ENCODE measurements around the gene IGFBP3.

The IGFBP3 gene

GRCh38 chr7:45923290-45923689 is 2.2 kb upstream of the IGFBP3 start:
- DNase-seq (ENCODE audit: low read depth in 2 of 3, low spot score in 1 of 3): peak in 2 of 3 donors; percentile 51 to 52

DNA sequence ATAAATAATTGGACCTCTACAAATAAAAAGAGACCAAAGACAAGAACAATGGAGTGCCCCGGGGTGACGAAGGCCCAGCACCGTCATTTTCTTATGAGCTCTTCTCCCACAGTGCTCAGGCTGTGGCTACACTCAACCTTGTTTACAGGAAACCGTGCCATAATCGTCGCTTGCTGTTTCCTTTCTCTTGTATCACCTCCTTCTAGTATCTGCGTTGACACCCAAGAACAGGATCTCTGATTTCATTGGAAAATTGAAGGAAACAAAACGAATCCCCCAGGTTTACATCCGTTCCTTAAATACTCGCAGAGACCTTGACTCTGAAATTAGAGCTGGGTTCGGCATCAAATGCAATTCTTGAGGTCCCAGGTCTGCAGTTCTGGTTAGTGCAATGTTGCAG is 1.7 kb upstream of the IGFBP3 start:
- no peak for DNase-seq (ENCODE audit: low read depth in 2 of 3, low spot score in 1 of 3)

GRCh38 chr7:45921699-45922519 is 837 bp upstream of the IGFBP3 start:
- DNase-seq (ENCODE audit: low read depth in 2 of 3, low spot score in 1 of 3): no peak

DNA sequence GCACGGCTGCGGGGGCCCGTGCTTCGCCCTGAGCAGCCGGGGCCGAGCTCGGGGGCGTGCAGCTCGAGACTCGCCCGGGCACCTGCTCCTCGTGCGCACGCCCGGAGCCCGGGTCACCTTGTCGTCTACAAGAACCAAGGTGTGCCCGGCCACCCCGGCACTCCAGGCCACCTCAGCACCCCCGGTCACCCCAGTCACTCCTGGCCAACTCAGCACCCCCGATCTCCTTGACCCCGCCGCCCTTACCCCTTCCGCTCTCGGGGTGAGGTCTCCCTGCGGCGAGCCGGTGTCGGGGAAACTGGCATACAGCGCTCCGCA is 268 bp upstream of the IGFBP3 start:
- DNase-seq (ENCODE audit: low read depth in 2 of 3, low spot score in 1 of 3): no peak

- no peak for DNase-seq (ENCODE audit: low read depth in 2 of 3, low spot score in 1 of 3)
Observed at GRCh38 chr7:45919993-45920459, 1.0 kb downstream of the IGFBP3 start.

GRCh38 chr7:45919231-45919784 is 1.8 kb downstream of the IGFBP3 start:
- no peak for DNase-seq (ENCODE audit: low read depth in 2 of 3, low spot score in 1 of 3)

- DNase-seq (ENCODE audit: low read depth in 2 of 3, low spot score in 1 of 3): no peak
Observed at GRCh38 chr7:45918556-45918955, 2.5 kb downstream of the IGFBP3 start.

DNA sequence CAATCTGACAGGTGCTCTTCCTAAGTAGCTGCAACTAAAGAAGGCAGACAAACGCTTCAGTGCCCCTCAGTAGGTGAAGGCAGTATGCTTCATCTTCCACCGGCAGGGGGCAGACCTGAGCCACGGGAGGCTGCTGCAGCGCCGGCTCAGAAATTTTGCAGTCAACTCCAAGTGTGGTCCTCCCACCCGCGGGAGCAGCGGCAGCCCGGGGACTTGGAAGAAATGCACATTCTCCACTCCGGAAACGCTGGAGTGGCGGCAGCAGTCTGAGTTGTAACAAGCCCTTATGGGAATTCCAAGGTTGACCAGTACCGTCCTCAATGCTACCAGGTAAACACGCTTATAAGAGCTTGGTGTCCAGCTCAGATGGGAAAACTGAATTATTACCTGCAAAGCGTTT is 3.4 kb downstream of the IGFBP3 start:
- peak; percentile 59 to 78 (median 64) for DNase-seq (ENCODE audit: low read depth in 2 of 3, low spot score in 1 of 3)

DNA sequence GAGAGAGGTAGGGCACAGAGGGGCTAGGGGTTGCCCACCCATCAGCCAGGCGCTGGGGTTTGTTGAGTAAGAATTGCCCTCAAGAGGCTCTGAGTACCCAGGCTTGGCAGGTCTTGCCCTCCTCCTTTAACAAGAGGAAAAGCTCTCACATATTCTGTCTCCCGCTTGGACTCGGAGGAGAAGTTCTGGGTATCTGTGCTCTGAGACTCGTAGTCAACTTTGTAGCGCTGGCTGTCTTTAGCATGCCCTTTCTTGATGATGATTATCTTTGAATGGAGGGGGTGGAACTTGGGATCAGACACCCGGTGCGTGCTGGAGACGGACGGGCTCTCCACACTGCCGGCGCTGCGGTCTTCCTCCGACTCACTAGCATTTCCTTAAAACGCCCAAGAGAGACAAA is 4.0 kb downstream of the IGFBP3 start:
- DNase-seq (ENCODE audit: low read depth in 2 of 3, low spot score in 1 of 3): no peak

DNA sequence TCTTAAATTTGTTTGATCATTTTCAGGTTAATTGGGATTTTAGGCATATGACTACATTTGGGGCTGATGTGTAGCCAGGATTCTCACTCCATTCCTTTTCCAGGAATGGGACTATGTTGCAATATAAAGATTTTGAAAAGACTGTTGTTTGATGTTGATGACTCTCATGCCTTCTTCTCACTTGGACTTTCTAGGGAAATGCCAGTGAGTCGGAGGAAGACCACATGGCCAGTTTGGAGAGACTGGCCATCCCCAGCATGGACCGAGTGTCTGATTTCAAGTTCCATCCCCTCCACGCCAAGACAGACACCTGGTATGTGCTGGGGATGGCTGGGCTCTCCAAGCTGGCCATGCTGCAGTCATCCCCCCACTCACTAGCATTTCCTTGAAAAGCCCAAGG is 5.5 kb downstream of the IGFBP3 start:
- DNase-seq (ENCODE audit: low read depth in 2 of 3, low spot score in 1 of 3): no peak

GRCh38 chr7:45914911-45915310 is 6.2 kb downstream of the IGFBP3 start:
- DNase-seq (ENCODE audit: low read depth in 2 of 3, low spot score in 1 of 3): no peak

GRCh38 chr7:45912972-45913371 is 8.1 kb downstream of the IGFBP3 start:
- DNase-seq (ENCODE audit: low read depth in 2 of 3, low spot score in 1 of 3): no peak

DNA sequence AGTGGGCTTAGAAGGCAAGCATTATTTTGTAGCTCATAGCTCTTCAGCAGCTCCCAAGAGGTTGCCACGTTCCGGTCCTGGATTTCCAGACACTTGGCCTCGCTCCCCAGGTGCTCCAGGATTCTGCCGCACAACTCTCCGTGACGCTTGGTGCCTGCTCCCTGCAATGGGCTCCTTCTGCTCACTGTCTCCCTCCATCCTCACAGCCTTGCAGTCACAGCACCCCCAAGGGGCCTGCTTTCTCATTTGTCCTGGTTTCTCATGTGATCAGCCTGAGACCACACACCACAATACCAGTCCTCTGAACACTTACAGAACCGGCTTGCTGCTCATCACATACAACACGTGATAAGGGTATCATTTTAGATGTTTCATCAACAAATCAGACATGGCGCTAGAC is 9.8 kb downstream of the IGFBP3 start:
- no peak for DNase-seq (ENCODE audit: low read depth in 2 of 3, low spot score in 1 of 3)

DNA sequence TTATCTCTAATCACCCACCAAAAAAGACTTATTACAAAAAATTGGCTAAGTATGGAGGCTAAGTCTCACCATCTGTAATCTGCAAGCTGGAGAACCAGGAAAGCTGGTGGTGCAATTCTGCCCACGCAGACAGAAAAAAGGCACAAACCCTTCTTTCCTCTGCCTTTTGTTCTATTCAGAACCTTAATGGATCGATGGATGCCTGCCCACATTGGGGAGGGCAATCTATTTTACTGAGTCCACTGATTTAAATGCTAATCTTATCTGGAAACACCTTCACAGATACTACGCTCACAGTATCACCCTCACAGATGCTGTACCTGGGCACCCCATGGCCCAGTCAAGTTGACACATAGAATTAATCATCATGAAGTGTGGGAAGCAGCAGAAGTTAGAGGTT is 10.2 kb downstream of the IGFBP3 start:
- no peak for DNase-seq (ENCODE audit: low read depth in 2 of 3, low spot score in 1 of 3)

DNA sequence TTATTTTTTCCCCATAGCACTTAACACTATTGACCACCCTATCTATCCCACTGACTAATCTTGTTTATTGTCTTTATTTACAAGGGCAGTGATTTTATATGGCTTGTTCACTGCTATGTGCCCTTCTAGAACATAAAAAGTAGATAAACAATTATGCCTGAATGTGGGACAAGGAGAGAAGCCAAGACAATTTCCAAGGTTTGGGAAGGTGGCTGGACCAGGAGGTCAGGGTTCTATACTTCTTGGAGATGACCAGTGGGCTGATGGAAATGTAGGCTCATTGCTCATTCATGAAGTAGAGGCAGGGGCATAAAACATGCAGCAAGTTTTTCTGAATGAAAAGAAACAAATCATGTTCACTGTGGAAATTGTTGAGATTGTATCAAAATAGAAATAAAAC is 11.5 kb downstream of the IGFBP3 start:
- DNase-seq (ENCODE audit: low read depth in 2 of 3, low spot score in 1 of 3): no peak

- no peak for DNase-seq (ENCODE audit: low read depth in 2 of 3, low spot score in 1 of 3)
Observed at GRCh38 chr7:45902820-45903219, 18.3 kb downstream of the IGFBP3 start.

- DNase-seq (ENCODE audit: low read depth in 2 of 3, low spot score in 1 of 3): no peak
Observed at GRCh38 chr7:45901566-45901965, 19.5 kb downstream of the IGFBP3 start.

GRCh38 chr7:45898222-45898621 is 22.9 kb downstream of the IGFBP3 start:
- DNase-seq (ENCODE audit: low read depth in 2 of 3, low spot score in 1 of 3): no peak

- no peak for DNase-seq (ENCODE audit: low read depth in 2 of 3, low spot score in 1 of 3)
Observed at GRCh38 chr7:45897042-45897690, 23.9 kb downstream of the IGFBP3 start.

DNA sequence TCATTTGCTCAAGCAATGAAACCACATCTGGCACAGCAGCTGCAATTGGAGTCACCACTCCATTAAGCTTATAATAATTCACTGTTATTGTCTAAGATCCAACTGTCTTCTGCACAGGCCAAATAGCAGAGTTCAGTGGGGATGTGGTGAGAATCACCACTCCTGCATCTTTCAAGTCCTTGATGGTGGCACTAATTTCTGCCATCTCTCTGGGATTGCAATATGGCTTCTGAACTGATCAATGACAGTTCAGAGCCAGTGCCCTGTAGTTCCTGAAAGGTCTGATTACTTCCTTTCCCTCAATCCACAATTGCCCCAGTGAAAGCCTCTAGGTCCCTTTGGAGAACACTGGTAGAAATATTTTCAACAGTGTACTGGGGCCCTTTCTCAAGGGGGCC is 26.4 kb downstream of the IGFBP3 start:
- no peak for DNase-seq (ENCODE audit: low read depth in 2 of 3, low spot score in 1 of 3)

DNA sequence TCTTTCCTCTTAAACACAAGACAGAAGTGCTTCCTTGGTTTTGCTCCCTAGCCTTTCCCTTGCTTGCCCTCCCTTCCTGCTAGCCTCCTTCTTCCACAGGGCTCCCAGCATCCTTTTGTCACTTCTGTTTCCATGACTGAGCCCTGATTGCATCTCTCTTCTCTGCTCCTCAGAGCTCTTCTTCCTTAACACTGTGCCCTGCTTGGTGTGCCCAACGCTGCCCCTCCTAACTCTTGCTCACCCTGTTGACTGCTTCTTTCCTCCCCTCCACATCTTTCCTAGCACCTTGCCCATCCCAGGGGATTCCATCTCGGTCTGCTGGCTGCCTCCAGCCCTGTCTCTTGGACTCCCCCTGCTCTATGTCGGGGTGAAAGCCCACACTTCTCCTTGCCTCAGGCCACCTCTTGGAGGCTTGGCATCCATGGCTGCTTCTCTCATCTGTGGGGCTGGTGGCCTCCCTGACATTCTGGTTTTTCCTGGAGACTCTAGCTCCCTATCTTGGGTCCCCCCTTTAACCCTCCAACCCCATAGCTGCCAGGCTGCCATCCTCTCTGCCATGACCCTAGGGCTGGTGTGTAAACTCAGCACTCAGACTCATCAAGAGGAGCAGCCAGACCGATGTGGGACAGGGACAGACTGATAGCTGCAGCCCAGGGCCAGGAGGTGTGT is 26.9 kb downstream of the IGFBP3 start:
- no peak for DNase-seq (ENCODE audit: low read depth in 2 of 3, low spot score in 1 of 3)

Data from stimulated activated CD4-positive, alpha-beta T cell treated with anti-CD3 and anti-CD28 coated beads, Interleukin-12 subunit alpha, Interleukin-12 subunit beta, amount 100 ng/mL, for 48 hours (primary cell).